Gastrocnemius medialis (tissue), 4 donors: Measurements from ENCODE around the gene TYW1B.
"Not testable (repeated sequence)": the region's sequence is repeated elsewhere in the genome, so short reads cannot be mapped to it uniquely, and the experiment has no call there.

Source experiments
- POLR2A ChIP-seq, 2 donors: fragments of 450-650 bp; IDR thresholded peaks; one replicate each; pipeline ENCODE4 v1.6.1; 2017; ENCODE audit warnings: antibody characterized with exemption in 2 of 2, mild to moderate bottlenecking in 2 of 2, moderate library complexity in 2 of 2
- TF ChIP-seq, protein P1 (sequence below), 5 experiments: fragments of 450-650 bp in 3 of 5; fragments of 200-600 bp in 2 of 5; sonication (generic) in 2 of 5; IDR thresholded peaks in 4 of 5; conservative IDR thresholded peaks in 1 of 5; 1 replicate in 4 of 5; 2 replicates in 1 of 5; pipeline ENCODE4 v1.5.1; 2016 to 2019; ENCODE audit warnings: antibody characterized with exemption in 5 of 5, mild to moderate bottlenecking in 3 of 5, moderate library complexity in 3 of 5

DNA sequence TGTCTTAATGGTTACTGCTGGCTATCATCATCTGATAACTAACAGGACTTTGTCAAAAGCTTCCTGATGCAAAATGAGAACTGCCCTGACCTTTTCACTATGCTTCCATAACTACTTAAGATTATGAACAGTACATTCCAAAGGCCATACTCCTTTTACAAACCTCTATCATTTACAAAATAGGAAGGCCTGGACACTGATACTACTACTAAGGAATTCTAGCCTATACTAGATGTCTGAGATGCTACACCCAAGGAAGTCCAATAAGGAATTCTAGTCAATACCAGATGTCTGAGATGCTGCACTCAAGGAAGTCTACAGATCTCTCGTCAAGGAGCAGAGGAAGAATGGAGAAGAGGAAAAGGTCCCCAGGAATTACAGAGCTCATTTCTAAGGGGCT is 130.9 kb downstream of the TYW1B start:
- TF ChIP-seq POLR2A (IDR thresholded peaks at IDR 0.05): not testable (repeated sequence)
- TF ChIP-seq, protein P1, sequence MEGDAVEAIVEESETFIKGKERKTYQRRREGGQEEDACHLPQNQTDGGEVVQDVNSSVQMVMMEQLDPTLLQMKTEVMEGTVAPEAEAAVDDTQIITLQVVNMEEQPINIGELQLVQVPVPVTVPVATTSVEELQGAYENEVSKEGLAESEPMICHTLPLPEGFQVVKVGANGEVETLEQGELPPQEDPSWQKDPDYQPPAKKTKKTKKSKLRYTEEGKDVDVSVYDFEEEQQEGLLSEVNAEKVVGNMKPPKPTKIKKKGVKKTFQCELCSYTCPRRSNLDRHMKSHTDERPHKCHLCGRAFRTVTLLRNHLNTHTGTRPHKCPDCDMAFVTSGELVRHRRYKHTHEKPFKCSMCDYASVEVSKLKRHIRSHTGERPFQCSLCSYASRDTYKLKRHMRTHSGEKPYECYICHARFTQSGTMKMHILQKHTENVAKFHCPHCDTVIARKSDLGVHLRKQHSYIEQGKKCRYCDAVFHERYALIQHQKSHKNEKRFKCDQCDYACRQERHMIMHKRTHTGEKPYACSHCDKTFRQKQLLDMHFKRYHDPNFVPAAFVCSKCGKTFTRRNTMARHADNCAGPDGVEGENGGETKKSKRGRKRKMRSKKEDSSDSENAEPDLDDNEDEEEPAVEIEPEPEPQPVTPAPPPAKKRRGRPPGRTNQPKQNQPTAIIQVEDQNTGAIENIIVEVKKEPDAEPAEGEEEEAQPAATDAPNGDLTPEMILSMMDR (IDR thresholded peaks at IDR 0.05 in 4 of 5, conservative IDR thresholded peaks at IDR 0.05 in 1 of 5): not testable (repeated sequence)
